ENCODE data around the gene SLC7A14. TPM values are rescaled to one million over a fixed set of nuclear protein-coding genes. Genes with fewer than 3 reads are reported as not detected.

The SLC7A14 gene
- total RNA-seq, 1 donor from 2014 or later = not detected

- intact Hi-C loops (cut with DNase I) = no loop called here
- no peak for DNase-seq (ENCODE audit: low spot score in 2 of 2)
- H3K4me1 ChIP-seq = no peaks in the 10 kb centered on the region
- no peak overlapping the region for H3K4me3 ChIP-seq
- no peaks in the 10 kb centered on the region for H3K27me3 ChIP-seq
- no peak overlapping the region for H3K27ac ChIP-seq
- H3K36me3 ChIP-seq = no peaks in the 10 kb centered on the region
- TF ChIP-seq, protein P1, sequence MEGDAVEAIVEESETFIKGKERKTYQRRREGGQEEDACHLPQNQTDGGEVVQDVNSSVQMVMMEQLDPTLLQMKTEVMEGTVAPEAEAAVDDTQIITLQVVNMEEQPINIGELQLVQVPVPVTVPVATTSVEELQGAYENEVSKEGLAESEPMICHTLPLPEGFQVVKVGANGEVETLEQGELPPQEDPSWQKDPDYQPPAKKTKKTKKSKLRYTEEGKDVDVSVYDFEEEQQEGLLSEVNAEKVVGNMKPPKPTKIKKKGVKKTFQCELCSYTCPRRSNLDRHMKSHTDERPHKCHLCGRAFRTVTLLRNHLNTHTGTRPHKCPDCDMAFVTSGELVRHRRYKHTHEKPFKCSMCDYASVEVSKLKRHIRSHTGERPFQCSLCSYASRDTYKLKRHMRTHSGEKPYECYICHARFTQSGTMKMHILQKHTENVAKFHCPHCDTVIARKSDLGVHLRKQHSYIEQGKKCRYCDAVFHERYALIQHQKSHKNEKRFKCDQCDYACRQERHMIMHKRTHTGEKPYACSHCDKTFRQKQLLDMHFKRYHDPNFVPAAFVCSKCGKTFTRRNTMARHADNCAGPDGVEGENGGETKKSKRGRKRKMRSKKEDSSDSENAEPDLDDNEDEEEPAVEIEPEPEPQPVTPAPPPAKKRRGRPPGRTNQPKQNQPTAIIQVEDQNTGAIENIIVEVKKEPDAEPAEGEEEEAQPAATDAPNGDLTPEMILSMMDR (IDR thresholded peaks at IDR 0.05) = no peak
- no peaks in the 10 kb centered on the region for H3K9me3 ChIP-seq
Observed at GRCh38 chr3:170555329-170555728, 30.5 kb downstream of the SLC7A14 start.

- no peak for DNase-seq (ENCODE audit: low spot score in 2 of 2)
- TF ChIP-seq, protein P1 (IDR thresholded peaks at IDR 0.05) = no peak
- Histone ChIP-seq H3K4me1 (no peaks in the 10 kb centered on the region), H3K36me3 (no peaks in the 10 kb centered on the region), H3K27me3 (no peaks in the 10 kb centered on the region), H3K27ac (no peak overlapping the region), H3K9me3 (no peaks in the 10 kb centered on the region), H3K4me3 (no peak overlapping the region)
- intact Hi-C loops (cut with DNase I) = loop anchor here (5.0 kb wide), 1 partner anchor 258 kb away; no protein-coding TSS in a partner anchor
Observed at GRCh38 chr3:170553788-170554757, 31.8 kb downstream of the SLC7A14 start.

DNA sequence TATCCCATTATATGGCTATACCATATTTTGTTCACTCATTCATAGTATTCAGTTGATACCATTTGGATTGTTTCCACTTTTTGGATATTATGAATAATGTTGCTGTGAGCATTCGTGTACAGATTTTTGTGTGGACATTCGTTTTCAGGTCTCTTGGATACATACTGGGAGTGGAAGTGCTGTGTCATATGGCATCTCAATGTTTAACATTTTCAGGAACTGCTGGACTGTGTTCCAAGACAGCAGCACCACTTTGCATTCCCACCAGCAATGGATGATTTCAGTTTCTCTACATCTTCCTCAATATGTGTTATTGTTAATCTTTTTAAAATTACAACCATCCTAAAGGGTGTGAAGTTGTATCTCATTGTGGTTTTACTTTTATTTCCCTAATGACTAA, 34.6 kb downstream of the SLC7A14 start:
- Histone ChIP-seq H3K36me3 (no peaks in the 10 kb centered on the region), H3K9me3 (no peaks in the 10 kb centered on the region), H3K4me1 (no peaks in the 10 kb centered on the region), H3K4me3 (no peak overlapping the region), H3K27ac (no peak overlapping the region), H3K27me3 (no peaks in the 10 kb centered on the region)
- intact Hi-C loops (cut with DNase I) = loop anchor here (5.0 kb wide), 1 partner anchor 261 kb away; no protein-coding TSS in a partner anchor
- TF ChIP-seq, protein P1 (IDR thresholded peaks at IDR 0.05) = no peak
- no peak for DNase-seq (ENCODE audit: low spot score in 2 of 2)

DNA sequence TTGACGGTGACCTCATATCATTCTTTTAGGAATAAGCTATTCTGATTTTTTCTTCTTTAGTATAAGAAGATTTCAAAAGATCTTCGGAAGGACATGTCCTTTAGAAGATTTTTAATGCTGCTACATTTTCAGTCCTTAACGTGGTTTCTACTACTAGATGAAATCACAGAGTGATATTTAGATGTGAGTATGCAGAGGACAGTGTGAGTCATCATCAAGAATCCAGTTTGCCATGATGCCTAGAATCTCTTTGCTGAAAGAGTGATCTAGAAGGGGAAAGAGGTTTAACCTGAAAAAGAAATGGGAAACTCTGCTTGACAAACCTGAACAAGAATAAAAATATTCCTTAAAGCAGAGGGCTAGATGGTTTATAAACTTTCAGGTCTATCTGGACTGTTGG, 43.2 kb downstream of the SLC7A14 start:
- Histone ChIP-seq H3K4me1 (no peaks in the 10 kb centered on the region), H3K27me3 (no peaks in the 10 kb centered on the region), H3K36me3 (no peaks in the 10 kb centered on the region), H3K27ac (no peak overlapping the region), H3K4me3 (no peak overlapping the region), H3K9me3 (no peaks in the 10 kb centered on the region)
- TF ChIP-seq, protein P1 (IDR thresholded peaks at IDR 0.05) = no peak
- intact Hi-C loops (cut with DNase I) = no loop called here
- no peak for DNase-seq (ENCODE audit: low spot score in 2 of 2)

DNA sequence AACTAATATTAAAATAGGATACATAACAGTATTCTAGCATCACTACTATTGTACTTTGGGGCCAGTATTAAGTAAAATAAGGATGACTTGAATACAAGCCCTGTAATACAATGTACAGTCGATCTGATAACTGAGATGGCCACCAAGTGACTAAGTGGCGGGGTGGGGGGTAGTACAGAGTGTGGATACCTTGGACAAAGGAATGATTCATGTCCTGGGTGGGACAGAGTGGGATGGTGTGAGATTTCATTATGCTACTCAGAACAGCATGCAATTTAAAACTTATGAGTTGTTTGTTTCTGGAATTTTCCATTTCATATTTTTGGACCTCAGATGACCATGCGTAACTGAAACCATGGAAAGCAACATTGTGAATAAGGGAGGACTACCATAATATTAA, 46.0 kb downstream of the SLC7A14 start:
- intact Hi-C loops (cut with DNase I) = no loop called here
- no peak overlapping the region for H3K4me3 ChIP-seq
- no peaks in the 10 kb centered on the region for H3K9me3 ChIP-seq
- no peak for DNase-seq (ENCODE audit: low spot score in 2 of 2)
- H3K27ac ChIP-seq = no peak overlapping the region
- TF ChIP-seq, protein P1 (IDR thresholded peaks at IDR 0.05) = no peak
- no peaks in the 10 kb centered on the region for H3K27me3 ChIP-seq
- no peaks in the 10 kb centered on the region for H3K4me1 ChIP-seq
- H3K36me3 ChIP-seq = no peaks in the 10 kb centered on the region
